Choroid plexus epithelial cell (primary cell): ENCODE results near the gene GAPDHS.
A peak's percentile ranks its signal among the peaks of the same experiment; 100 is the strongest.

Experiments
- DNase-seq: peaks from one replicate; pipeline ENCODE4 v3.0.0-alpha.2; 2010; ENCODE audit warnings: low read depth
- H3K4me3 ChIP-seq: 2 replicates; pipeline ENCODE4 v1.5.1; 2011; ENCODE audit warnings: low read depth, mild to moderate bottlenecking, control low read depth, low read length, moderate library complexity
- TF ChIP-seq, protein P1 (sequence below): conservative IDR thresholded peaks from 2 replicates; pipeline ENCODE4 v1.5.1; 2011; ENCODE audit warnings: low read depth, mild to moderate bottlenecking, control low read depth, inconsistent platforms, low read length, moderate library complexity

GAPDHS gene

DNA sequence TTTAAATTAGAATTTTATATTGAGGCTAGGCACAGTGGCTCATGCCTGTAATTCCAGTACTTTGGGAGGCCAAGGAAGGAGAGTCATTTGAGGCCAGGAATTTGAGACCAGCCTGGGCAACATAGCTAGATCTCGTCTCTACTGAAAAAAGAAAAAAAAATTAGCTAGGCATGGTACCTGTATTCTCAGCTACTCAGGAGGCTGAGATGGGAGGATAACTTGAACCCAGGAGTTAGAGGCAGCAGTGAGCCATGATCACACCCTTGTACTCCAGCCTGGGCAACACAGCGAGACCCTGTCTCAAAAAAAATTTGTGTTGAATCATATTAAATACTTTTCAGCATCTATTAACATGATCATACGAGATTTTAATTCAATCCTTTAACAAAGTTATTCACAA, 57.6 kb downstream of the GAPDHS start:
- TF ChIP-seq, protein P1, sequence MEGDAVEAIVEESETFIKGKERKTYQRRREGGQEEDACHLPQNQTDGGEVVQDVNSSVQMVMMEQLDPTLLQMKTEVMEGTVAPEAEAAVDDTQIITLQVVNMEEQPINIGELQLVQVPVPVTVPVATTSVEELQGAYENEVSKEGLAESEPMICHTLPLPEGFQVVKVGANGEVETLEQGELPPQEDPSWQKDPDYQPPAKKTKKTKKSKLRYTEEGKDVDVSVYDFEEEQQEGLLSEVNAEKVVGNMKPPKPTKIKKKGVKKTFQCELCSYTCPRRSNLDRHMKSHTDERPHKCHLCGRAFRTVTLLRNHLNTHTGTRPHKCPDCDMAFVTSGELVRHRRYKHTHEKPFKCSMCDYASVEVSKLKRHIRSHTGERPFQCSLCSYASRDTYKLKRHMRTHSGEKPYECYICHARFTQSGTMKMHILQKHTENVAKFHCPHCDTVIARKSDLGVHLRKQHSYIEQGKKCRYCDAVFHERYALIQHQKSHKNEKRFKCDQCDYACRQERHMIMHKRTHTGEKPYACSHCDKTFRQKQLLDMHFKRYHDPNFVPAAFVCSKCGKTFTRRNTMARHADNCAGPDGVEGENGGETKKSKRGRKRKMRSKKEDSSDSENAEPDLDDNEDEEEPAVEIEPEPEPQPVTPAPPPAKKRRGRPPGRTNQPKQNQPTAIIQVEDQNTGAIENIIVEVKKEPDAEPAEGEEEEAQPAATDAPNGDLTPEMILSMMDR, result no peak
- H3K4me3 ChIP-seq, result no peak overlapping the region
- DNase-seq, result no peak

GRCh38 chr19:35592226-35592625, 59.0 kb downstream of the GAPDHS start:
- TF ChIP-seq, protein P1, result peak; percentile 79
- H3K4me3 ChIP-seq, result no peak overlapping the region
- DNase-seq, result peak; percentile 72
